Measurements from ENCODE around the gene CTSO.
A peak's percentile ranks its signal among the peaks of the same experiment; 100 is the strongest.
"Not testable (repeated sequence)": the region's sequence is repeated elsewhere in the genome, so short reads cannot be mapped to it uniquely, and the experiment has no call there.

The CTSO gene

DNA sequence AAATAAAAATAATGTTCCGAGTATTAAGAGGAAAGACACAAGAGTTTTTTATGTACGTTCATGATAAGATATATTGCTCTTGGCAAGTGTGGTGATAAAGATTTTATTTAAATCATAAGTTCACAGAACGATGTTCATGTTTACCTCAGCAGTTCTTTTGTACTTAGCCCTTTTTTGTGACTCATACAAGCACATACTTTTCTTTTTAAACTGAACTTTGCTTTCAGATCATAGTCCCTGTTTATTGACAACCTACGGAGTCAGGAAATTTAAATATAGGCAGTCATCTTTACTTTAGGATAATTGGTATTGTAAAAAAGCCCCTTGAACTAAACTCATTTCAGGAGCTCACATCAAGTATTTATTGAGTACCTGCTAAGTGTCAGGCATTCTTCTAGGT is 1.3 kb upstream of the CTSO start:
- no peak for DNase-seq

DNA sequence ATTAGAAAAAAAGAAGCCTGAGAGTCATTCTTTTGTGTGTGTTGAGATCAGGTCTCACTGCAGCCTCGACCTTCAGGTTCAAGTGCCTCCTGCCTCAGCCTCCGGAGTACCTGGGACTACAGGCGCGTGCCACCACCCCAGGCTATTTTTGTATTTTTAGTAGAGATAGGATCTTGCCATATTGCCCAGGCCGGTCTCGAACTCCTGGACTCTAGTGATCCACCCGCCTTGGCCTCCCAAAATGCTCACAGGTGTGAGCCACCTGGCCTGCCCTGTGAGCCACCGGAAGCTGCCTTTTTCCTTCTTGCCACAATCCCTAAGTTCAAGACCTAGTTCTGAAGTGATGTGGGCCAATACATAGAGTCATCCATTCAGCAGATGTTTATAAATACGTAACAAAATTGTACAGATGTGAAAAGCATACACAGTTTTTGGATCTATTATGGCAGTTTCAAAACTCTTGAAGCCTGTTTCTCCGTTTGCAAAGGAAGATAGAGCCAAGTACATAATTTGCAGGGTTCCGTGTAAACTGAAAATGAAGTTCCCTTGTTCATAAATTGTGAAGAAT is 536 bp upstream of the CTSO start:
- DNase-seq: no peak

DNA sequence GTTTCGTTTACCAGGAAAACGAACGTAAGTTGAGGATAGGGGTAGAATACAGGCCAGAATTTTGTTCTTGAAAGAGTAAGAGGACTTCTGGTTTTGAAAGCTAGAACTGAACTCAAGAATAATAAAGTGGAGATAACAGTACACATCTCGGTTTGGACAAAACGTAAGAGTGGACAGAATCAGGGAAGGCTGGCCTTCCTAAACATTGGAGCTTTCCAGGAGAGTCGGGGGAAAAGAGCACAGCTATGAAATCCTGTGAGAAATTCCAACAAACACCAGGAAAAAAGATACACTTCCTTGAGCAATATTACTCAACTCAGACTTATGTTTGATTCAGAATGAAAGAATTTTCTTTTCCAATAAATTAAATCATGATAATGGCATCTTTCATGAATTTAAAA is 1.2 kb downstream of the CTSO start:
- DNase-seq: no peak

DNA sequence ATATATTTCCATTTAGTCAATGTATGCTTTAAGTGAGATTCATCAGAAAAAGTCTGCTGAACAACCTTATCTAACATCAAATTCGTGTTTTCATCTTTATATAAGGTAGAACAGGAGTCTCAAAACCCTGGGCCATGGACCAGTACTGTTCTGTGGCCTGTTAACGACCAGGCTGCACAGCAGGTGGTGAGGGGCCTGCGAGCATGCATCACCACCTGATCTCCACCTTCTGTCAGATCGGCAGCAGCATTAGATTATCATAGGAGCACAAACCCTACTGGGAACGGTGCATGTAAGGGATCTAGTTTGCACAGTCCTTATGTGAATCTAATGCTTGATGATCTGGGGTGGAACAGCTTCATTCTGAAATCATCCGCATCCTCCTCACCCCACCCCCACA is 3.2 kb downstream of the CTSO start:
- DNase-seq: no peak

DNA sequence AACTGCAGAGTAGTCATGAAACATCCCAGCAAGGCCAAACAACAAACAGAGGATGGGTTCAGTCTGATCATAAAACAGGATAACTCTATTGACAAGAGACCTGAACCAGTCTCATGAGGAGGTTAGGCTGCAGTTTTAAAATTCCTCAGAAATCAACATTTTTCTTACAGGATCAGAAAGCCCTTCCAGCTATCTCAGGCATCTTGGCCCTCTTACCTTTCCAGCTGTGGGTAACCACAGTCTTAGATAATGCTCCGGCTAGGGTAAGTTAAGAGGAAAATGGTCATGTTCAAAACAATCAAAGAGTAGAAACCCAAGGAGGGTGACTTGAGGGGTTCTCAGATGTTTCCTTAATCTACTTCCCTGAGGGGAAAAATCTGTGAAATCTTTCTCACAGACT is 5.1 kb downstream of the CTSO start:
- no peak for DNase-seq

DNA sequence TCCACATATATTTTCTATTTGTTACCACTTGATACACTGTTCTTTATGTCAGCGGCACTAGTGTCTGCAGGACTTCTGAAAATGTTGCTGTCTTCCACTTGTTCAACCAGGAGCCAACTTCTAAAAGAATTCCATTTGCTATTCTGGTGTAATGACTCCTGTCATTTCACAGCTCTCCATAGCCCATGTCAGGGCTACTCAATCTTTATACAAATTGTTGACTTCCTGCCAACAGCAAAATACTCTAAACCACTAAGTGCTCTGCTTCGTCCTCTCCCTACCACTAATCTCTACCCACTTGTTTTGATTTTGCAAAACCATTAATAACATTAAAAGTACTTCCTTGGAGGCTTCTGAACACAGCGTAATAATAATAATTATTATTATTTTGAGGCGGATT is 7.2 kb downstream of the CTSO start:
- DNase-seq: no peak

DNA sequence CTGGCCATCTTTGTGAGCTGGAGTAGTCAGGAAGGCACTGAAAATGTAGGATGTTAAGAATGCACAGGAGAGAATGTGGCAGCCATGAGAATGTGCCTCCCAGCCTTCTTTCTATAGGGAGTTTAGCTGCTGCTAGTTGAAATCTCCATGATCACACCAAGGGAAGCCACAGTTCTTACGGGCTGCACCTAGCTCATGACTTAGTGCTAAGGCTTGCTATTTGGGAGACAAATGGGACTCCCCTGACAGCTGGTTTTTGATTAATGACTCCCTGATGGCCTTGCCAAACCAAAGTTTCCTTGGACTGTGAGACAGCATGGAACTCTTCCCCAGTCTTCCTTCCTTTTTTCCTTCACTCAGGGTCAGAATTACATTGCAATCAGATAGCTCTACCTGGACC is 9.2 kb downstream of the CTSO start:
- no peak for DNase-seq

DNA sequence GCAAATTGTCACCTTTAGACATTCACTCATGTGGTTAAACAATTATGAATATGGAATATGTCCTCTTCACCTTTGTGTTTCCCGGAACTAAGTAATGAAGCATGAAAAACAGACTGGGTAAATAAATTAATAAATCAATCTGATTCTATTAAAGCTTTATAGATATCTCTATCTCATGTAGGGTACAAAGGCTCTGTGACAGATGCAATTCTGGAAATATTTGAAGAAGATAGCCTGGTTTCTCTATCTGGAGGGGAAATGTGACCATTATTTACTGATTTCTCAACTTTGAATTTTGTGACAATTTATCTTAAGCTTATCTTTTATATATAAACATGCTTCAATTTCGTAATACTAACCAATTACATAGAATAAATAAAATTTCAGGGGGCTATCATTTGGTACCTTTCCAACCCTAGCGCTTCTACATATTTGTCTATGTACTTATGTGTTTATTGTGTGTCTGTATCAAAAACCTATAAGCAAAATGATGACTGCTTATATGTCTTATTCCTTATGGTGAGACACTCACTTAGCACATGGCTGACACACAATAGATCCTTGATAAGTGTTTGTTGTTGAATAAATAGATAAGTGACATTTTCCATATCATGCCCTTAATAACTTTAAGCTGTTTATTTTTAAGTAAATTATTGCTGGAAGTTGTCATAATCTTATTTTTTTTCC is 9.9 kb downstream of the CTSO start:
- DNase-seq: no peak

DNA sequence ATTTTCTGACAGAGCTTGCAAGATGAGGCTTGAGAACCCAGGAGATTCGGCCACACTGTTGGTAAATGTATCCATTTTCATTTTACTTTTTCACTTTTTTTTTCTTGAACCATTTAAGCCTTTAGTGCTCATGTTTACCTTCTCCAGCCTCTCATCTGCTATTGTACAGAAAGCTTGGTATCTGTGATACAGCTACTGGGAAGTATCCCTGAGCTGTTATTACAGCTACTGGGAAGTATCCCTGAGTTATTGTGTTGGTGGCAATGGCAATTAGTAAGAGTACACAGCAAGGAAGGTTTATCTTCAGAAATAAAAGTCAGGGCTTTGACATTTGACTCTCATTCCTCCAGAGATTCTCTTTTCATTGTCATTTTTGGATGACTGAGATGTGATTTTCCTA is 11.8 kb downstream of the CTSO start:
- no peak for DNase-seq

DNA sequence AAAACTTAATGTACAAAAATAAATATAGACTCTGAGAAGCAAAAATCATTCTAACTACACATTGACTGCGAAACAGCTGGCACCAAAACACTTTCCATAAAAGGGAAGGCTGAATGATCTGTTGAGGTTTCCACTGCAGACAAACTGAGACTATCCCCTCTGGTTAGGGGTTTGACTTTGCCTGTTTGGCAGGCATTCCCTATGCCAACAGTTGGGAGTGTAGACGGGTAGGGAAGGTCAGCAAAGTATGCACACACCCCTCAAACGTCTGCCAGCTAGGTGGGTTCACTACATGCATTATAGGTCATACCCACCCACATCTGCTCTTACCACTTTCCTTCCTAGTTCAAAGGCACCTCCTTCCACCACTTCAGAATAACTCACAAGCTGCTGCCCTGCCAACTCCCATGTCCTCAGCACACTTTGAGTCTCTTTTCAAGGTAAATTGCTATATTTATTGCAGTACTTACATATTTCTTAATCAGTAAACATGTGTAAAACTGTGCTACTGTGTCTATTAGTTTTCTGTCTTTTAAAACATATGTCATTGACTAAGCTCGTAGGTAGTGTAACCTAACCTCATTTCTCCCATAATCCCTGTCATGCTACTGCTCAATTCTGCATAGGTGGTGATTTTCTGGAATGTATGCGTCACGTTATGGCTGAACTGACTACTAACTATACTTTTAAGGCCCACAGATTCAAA is 12.4 kb downstream of the CTSO start:
- no peak for DNase-seq

DNA sequence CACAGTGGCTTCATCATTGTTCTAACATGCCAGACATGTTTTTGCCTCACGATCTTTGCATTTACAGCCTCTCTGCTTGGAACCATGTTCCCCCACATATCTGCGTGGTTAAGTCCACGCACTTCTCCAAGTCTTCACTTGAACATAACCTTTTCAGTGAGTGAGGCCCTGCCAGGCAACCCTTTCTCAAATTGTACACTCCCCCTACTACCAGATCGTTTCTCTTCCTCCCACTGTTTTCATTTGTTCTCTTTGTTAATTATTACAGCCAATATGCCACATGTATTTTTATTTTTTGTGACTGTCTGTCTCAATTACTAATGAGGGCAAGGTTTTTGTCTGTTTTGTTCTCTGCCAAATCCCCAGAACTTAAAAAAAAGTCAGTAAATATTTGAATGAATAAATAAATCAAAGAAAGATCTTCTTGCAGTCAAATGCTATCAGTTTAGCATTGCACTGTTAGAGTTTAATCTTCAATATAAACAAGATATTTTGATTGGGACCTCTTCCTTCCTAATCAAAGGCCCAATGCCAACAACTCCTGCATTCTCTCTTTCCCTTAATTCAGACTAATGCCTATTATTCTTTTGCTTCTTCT is 18.2 kb downstream of the CTSO start:
- no peak for DNase-seq

DNA sequence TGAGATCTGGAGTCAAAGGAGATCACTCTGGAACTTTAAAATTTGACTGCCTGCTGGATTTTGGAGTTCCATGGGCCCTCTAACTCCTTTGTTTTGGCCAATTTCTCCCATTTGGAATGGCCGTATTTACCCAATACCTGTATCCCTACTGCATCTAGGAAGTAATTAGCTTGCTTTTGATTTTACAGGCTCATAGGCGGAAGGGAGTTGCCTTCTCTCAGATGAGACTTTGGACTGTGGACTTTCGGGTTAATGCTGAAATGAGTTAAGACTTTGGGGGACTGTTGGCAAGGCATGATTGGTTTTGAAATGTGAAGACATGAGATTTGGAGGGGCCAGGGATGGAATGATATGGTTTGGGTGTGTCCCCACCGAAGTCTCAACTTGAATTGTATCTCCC is 19.0 kb downstream of the CTSO start:
- not testable (repeated sequence) for DNase-seq

DNA sequence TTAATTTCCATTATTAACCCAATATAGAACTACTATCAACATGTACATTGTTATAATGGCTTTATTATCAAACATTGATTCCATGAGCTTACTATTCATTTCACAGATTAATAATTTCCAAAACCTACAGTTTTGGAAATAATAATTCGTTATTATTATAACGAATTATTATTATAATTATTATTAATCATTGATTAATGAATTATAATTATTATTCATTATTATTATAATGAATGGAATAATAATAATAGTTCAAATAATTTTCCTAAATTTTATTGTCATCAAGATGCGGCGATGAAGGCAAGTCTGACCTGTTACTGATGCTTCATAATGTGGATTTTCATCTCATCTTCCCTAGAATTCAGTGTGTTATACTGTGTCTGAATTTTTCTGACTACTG is 22.0 kb downstream of the CTSO start:
- DNase-seq: no peak

DNA sequence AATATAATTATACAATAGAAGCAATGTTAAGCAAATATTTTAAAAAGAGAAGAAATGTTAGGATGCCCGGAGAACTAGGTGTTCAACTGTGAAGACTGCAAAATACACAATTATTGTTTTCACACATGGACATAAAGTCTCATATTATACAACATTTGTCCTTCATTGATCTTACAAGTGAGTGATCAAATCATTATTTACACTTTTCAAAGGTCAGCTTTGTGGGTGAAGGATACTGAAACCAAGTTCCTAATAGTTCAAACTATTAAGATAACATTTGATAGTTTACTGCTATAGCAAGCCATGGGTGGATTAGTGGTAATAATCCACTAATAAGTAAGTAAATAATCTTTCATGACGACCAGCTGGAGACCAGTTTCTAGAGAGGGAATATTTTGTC is 23.3 kb downstream of the CTSO start:
- DNase-seq: no peak

DNA sequence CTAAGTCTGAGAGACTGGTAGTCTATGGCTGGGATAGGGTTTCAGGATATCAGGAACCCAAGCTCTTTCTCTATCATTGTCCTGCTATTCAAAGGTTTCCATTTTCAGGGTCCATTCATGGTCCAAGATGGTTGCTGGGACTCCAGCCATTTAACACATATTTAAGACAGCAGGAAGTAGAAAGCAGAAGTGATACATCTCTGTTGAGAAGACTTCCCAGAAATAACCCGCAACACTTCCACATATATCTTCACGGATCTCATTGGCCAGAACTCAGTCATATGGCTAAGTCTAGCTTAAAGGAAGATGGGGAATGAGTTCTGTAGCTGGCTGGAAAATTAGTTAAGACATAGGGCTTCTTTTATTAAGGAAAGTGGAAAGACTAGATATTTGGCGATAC is 23.8 kb downstream of the CTSO start:
- peak in 2 of 4 experiments; percentile 29 to 43 for DNase-seq

DNA sequence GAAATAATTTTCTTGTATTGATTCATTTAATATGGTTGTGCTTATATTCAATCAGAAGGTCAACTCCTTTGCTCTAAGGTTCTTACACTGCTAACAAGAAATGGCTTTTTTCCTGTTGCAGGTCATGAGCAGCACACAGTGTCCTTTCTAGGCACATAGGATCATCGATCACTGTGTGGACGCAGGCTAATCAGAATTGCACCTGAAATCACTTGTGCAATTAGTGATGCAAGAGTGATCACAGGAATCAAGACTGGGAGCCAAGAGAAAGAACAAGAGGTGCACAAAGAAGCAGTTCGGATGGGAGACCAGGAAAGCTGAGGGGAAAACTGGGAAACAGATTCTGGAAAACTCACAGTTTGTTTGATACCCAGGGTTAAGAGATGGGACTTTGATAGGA is 29.0 kb downstream of the CTSO start:
- no peak for DNase-seq

DNA sequence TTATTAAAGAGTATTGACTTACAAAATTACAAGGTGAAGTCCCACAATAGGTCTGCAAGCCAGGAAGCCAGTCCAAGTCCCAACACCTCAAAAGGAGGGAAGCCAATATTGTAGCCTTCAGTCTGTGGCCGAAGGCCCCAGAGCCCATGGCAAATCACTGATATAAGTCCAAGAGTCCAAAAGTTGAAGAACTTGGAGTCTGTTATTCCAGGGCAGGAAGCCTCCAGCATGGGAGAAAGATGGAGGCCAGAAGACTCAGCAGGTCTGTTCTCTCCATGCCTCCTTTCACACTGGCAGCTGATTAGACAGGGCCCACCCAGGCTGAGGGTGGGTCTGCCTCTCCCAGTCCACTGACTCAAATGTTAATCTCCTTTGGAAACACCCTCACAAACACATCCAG is 32.1 kb downstream of the CTSO start:
- no peak for DNase-seq

DNA sequence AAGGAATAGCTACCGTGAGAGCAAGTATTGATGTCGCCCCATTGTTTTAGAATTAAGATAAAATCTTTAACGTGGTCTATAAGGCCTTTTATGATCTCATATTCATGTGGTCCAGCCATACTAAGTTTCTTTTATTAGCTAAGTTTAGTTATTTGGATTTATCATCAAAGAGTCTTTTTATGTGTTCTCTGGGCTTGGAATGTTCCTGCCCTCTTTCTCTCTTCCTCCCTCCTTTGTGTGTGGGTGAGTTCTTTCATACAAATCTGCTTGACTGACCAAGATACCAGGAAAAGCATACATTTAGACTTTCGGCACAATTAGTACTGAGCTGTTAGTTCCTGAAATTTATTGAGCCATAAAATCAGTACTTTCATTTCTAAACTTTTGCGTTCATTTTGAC is 38.9 kb downstream of the CTSO start:
- DNase-seq: no peak

DNA sequence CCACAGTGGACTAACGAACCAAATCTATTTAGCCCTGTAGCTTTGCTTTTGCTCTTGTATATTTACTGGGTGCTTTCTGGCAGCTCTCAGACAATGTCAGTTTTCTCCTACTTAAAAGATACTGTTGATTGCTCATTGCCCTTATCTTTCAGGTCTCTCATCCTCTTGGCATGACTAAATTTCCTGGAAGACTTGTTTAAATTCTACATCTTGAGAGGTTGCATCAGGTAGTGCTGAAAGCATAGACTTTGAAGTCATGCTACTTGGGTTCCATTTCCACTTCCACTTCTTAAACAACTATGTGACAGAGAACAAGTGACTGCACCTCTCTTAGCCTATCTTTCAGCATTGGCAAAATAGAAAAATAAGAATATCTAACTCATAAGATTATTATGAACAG is 41.8 kb downstream of the CTSO start:
- DNase-seq: no peak

DNA sequence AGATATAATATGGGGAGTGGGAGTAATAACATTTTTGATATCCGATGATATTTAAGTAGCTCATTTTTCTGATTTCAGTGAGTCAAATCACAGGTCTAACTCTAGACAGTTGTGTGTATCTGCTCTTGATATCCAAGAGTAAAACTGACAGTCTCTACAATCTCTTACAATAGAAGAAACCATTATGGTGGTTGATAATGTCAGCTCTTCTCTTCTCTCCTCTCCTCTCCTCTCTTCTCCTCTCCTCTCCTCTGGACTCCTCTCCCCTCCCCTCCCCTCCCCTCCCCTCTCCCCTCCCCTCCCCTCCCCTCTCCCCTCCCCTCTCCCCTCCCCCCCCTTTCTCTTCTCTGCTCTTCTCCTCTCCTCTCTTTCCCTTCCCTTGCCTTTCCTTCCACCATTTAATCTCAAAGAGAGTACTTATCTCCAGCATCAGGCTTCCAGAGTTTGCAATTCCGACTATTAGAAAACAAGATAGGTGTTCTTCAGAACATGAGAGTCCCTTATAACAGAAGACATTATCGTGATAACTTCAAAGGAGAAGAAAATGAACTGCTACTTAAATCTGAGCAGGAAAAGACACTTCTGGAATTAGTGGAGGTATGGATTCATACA is 43.9 kb downstream of the CTSO start:
- DNase-seq: no peak

DNA sequence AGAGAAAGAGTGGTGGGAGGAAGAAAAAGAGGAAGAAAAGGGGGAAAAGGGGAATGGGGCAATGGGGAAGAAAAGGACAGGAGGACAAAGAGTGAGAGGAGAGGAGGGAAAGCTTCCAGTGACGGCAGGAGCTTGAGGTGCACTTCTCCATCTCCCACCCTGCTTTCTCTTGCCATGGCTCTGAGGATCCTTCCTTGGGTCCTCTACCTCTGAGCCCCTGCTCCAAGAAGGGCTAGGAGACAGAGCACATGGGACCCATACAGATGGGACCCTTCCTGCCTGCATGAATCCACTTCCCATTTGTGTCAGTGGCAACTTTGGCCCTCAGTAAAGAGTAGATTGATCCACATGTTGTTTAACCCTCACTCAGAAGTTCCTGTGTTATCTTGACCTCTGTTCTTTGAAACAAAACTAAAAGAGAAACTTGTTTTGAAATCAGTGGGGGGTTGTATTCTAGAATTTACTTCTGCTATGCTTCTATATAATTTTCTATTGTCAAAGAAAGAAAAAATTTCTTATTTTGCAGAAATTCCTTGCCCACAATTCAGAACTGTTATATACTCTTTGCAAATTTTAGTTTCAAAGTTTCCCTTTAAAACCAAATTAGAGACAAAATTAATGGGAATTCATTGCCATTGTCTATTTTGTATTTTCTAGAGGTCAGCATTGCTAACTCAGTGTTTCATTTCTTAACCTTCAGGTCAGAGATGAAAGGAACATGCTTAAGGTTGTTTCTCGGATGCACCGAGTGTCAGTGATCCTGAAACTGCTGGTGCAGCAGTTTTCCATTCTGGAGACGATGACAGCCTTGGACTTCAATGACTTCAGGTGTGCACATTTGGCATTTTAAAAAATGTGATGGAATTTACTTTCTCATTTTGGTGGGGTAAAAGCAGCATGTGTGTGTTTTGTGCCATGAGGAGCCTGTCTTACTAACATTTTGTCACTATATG is 45.2 kb downstream of the CTSO start:
- peak in 1 of 4 experiments; percentile 12 for DNase-seq

DNA sequence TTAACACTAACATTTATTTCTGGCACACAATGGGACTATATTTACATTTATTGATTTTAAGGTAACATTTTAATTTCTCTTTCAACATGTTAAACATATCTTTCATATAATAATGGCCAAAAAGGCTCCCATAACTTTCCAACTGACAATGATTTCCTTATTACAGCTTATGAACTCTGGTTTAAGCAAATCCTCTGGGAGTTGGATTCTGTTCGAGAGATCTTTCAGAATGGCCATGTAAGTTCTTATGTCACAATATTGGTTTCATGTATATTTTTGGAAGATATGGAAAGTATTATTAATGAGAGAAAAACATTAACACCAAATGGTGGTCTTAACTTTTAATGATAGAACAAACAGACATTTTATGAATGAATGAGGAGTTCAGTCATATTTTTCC is 46.1 kb downstream of the CTSO start:
- no peak for DNase-seq
